OCI-LY1 (cell line): ENCODE measurements around the gene SELPLG.

Experiments
- H2AFZ ChIP-seq: fragments of 200-600 bp; sonication (generic), shearing (Covaris generic); 2 replicates; pipeline ENCODE4 v1.6.0; 2014; ENCODE audit warnings: antibody characterized with exemption, mild to moderate bottlenecking, low read length
- H3F3A ChIP-seq: fragments of 200-600 bp; sonication (generic), shearing (Covaris generic); 2 replicates; pipeline ENCODE4 v1.6.0; 2014; ENCODE audit warnings: mild to moderate bottlenecking, antibody characterized with exemption, low read length, moderate library complexity; ENCODE audit not compliant: insufficient read depth
- H3K27ac ChIP-seq: fragments of 200-600 bp; sonication (generic); 2 replicates; pipeline ENCODE4 v1.5.1; 2014; ENCODE audit warnings: low read length, mixed run types, mild to moderate bottlenecking, low read depth; ENCODE audit not compliant: poor library complexity, severe bottlenecking
- H3K27me3 ChIP-seq: fragments of 200-600 bp; sonication (generic); 2 replicates; pipeline ENCODE4 v1.6.0; 2014; ENCODE audit warnings: antibody characterized with exemption, mild to moderate bottlenecking, low read length, moderate library complexity; ENCODE audit not compliant: insufficient read depth
- H3K36me3 ChIP-seq: fragments of 200-600 bp; sonication (generic); 2 replicates; pipeline ENCODE4 v1.6.1; 2014; ENCODE audit warnings: mild to moderate bottlenecking, antibody characterized with exemption, low read length, moderate library complexity, mixed read lengths; ENCODE audit not compliant: insufficient read depth
- H3K4me1 ChIP-seq: fragments of 200-600 bp; sonication (generic); 2 replicates; pipeline ENCODE4 v1.5.1; 2014; ENCODE audit warnings: mild to moderate bottlenecking, low read length, moderate library complexity; ENCODE audit not compliant: insufficient read depth, severe bottlenecking
- H3K4me2 ChIP-seq: fragments of 200-600 bp; sonication (generic), shearing (Covaris generic); 2 replicates; pipeline ENCODE4 v1.6.1; 2014; ENCODE audit warnings: low read length
- H3K4me3 ChIP-seq: fragments of 200-600 bp; sonication (generic); 2 replicates; pipeline ENCODE4 v1.5.1; 2014; ENCODE audit warnings: low read length, low read depth, mild to moderate bottlenecking, mixed read lengths; ENCODE audit not compliant: poor library complexity, severe bottlenecking
- H3K79me2 ChIP-seq: fragments of 200-600 bp; shearing (Covaris generic); 2 replicates; pipeline ENCODE4 v1.6.1; 2016; ENCODE audit warnings: mixed run types, low read length, mixed read lengths; ENCODE audit not compliant: insufficient read depth
- H3K9ac ChIP-seq: fragments of 200-600 bp; sonication (generic), shearing (Covaris generic); 2 replicates; pipeline ENCODE4 v1.6.1; 2014; ENCODE audit warnings: mild to moderate bottlenecking, low read length, mixed read lengths
- H3K9me2 ChIP-seq: fragments of 200-600 bp; sonication (generic), shearing (Covaris generic); 2 replicates; pipeline ENCODE4 v1.6.1; 2014; ENCODE audit warnings: low read depth, mild to moderate bottlenecking, low read length, mixed read lengths
- H3K9me3 ChIP-seq: fragments of 200-600 bp; shearing (Covaris generic); 2 replicates; pipeline ENCODE4 v1.6.1; 2014; ENCODE audit warnings: low read length, mixed read lengths
- H4K20me1 ChIP-seq: fragments of 200-600 bp; sonication (generic), shearing (Covaris generic); 2 replicates; pipeline ENCODE4 v1.6.0; 2016; ENCODE audit warnings: mild to moderate bottlenecking, low read length; ENCODE audit not compliant: insufficient read depth
- EZH2 ChIP-seq: fragments of 200-600 bp; sonication (generic), shearing (Covaris generic); IDR thresholded peaks from 2 replicates; pipeline ENCODE4 v1.8.0; 2017; ENCODE audit warnings: borderline replicate concordance, mixed run types, mild to moderate bottlenecking, antibody characterized with exemption, low read length, moderate library complexity, mixed read lengths
- TF ChIP-seq, protein P1 (sequence below): fragments of 200-600 bp; sonication (generic), shearing (Covaris generic); IDR thresholded peaks from 2 replicates; pipeline ENCODE4 v1.5.1; 2017; ENCODE audit warnings: mild to moderate bottlenecking, antibody characterized with exemption, low read length, moderate library complexity, mixed read lengths

The SELPLG gene

DNA sequence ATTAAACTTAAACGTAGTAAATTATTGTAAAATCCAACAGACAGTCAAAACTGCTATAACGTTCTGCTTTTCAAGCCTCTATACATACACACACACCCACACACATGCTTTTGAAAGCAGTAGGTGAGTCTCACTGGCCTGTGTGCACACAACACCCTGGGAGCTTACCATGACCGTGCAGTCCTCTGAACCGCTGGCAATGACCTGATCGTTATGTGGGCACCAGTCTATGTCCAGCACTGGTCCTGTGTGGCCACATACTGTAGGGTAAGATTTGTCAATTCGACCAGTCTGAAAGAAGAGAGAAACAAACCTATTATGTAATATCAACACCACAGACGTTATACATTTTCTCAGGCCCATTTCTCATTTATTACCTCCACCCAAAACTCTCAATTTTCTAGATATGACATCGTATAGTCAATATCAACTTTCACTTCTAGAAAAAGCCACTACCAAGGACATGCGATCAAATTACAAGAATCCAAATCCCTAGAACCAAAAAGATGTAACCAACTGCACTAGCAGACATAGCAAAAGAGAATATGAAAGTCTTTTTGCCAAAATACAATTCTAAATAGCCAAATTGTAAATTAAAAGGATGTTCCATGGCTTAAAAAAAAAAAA lies 44.5 kb upstream of the SELPLG start:
- Histone ChIP-seq H3K27ac (no peak overlapping the region), H3K36me3 (no peaks in the 10 kb centered on the region), H3F3A (no peaks in the 10 kb centered on the region), H3K9ac (no peak overlapping the region), H3K4me3 (no peak overlapping the region), H3K4me1 (peaks cover 6% of the 10 kb centered on the region), H4K20me1 (no peaks in the 10 kb centered on the region), H2AFZ (no peak overlapping the region), H3K9me3 (no peaks in the 10 kb centered on the region), H3K4me2 (no peak overlapping the region), H3K27me3 (no peaks in the 10 kb centered on the region), H3K9me2 (no peaks in the 10 kb centered on the region), H3K79me2 (peaks cover 7% of the 10 kb centered on the region; the same call in 1 of the 2 replicates)
- TF ChIP-seq, protein P1, sequence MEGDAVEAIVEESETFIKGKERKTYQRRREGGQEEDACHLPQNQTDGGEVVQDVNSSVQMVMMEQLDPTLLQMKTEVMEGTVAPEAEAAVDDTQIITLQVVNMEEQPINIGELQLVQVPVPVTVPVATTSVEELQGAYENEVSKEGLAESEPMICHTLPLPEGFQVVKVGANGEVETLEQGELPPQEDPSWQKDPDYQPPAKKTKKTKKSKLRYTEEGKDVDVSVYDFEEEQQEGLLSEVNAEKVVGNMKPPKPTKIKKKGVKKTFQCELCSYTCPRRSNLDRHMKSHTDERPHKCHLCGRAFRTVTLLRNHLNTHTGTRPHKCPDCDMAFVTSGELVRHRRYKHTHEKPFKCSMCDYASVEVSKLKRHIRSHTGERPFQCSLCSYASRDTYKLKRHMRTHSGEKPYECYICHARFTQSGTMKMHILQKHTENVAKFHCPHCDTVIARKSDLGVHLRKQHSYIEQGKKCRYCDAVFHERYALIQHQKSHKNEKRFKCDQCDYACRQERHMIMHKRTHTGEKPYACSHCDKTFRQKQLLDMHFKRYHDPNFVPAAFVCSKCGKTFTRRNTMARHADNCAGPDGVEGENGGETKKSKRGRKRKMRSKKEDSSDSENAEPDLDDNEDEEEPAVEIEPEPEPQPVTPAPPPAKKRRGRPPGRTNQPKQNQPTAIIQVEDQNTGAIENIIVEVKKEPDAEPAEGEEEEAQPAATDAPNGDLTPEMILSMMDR, result no peak
- TF ChIP-seq EZH2, result no peak

DNA sequence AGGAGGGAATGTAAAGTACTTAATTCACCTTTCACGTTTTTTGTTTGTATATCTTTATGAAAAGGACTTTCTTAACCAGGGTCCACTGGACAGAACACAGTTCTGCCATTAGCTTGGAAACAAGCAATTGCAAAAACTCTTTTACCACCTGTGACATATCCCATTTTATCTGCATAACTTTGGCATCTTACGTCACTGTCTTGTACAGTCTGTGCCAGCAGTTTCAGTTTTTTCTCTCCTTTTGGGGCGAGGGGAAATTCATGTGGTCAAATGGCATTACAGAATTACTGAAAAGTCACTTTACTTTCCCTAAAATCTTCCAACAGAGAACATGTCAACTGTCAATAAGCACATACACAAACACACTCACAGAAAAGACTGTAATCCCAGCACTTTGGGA lies 43.7 kb upstream of the SELPLG start:
- Histone ChIP-seq H3F3A (no peaks in the 10 kb centered on the region), H3K4me3 (no peak overlapping the region), H3K27ac (no peak overlapping the region), H4K20me1 (no peaks in the 10 kb centered on the region), H3K27me3 (no peaks in the 10 kb centered on the region), H3K4me2 (no peak overlapping the region), H3K9me3 (no peaks in the 10 kb centered on the region), H2AFZ (no peak overlapping the region), H3K4me1 (peaks cover 6% of the 10 kb centered on the region), H3K36me3 (no peaks in the 10 kb centered on the region), H3K9ac (no peak overlapping the region), H3K79me2 (peaks cover 5% of the 10 kb centered on the region; the same call in 1 of the 2 replicates), H3K9me2 (no peaks in the 10 kb centered on the region)
- TF ChIP-seq EZH2, result no peak
- TF ChIP-seq, protein P1, result no peak

DNA sequence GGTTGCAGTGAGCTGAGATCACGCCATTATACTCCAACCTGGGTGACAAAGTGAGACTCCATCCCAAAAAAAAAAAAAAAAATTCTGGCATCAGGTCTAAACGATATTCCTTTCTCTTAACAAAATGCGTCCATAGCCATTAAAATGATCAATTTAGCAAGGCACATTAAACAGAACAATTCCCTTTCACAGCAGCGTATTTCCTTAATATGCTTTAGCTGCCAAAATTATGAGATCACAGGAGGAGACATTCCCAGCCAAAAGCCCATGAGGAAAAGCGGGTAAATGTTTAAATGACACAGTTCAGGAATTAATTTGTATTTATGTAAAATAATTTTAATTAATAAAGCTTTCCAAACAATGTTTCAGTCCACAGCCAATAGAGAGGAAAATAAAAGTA lies 43.0 kb upstream of the SELPLG start:
- H3K9ac ChIP-seq, result no peak overlapping the region
- H3K27me3 ChIP-seq, result no peaks in the 10 kb centered on the region
- no peak overlapping the region for H3K27ac ChIP-seq
- no peaks in the 10 kb centered on the region for H3K9me3 ChIP-seq
- peaks cover 6% of the 10 kb centered on the region for H3K4me1 ChIP-seq
- H3K4me3 ChIP-seq, result no peak overlapping the region
- no peaks in the 10 kb centered on the region for H3K36me3 ChIP-seq
- no peaks in the 10 kb centered on the region for H3F3A ChIP-seq
- H3K79me2 ChIP-seq, result no peaks in the 10 kb centered on the region
- no peak overlapping the region for H2AFZ ChIP-seq
- no peak overlapping the region for H3K4me2 ChIP-seq
- H4K20me1 ChIP-seq, result no peaks in the 10 kb centered on the region
- TF ChIP-seq, protein P1, result no peak
- no peak for TF ChIP-seq EZH2
- H3K9me2 ChIP-seq, result no peaks in the 10 kb centered on the region
